HCT116 (cell line): Measurements from ENCODE around the gene DPF3. TPM values are rescaled to one million over a fixed set of nuclear protein-coding genes. Genes with fewer than 3 reads are reported as not detected.

Source experiments
- ATAC-seq: fragments of 200-7000 bp; cut with Tn5 transposase; 2 replicates; pipeline ENCODE4 v1.9.1; 2020; ENCODE audit warnings: mild to moderate bottlenecking, moderate library complexity
- BruUV-seq: library from RNA; stranded (reverse); fragments of 400-500 nt; replicated peaks from 2 replicates; lab custom pipeline; 2021; lab: Mats Ljungman, UMichigan
- CTCF ChIA-PET: fragments of 300-600 bp; sonication (Branson Sonifier 250); formaldehyde crosslinking; loops from one replicate; lab custom pipeline; 2021; ENCODE audit warnings: antibody characterized with exemption; lab: Charles Lee
- POLR2A ChIA-PET: fragments of 300-600, 350-600 bp; sonication (Branson Sonifier 250); formaldehyde crosslinking; loops from one replicate; lab custom pipeline; 2021; ENCODE audit warnings: antibody characterized with exemption; lab: Charles Lee
- RAD21 ChIA-PET, 2 experiments: fragments of 300-600 bp; sonication (Branson Sonifier 250); formaldehyde crosslinking; loops; one replicate each; lab custom pipeline; 2023; ENCODE audit warnings: low total read pairs in 2 of 2; ENCODE audit not compliant: uncharacterized antibody in 2 of 2, unreplicated experiment in 2 of 2, low non-redundant PET in 1 of 2; lab: Charles Lee
- DNase-seq: peaks from one replicate; pipeline ENCODE4 v3.0.0-alpha.2; 2010; ENCODE audit warnings: low read depth, low spot score
- H2AFZ ChIP-seq: fragments of 200-600 bp; shearing (Covaris generic), sonication (generic); 2 replicates; pipeline ENCODE4 v1.6.1; 2017; ENCODE audit warnings: low read depth, mixed run types, mixed read lengths, antibody characterized with exemption, low read length; ENCODE audit not compliant: poor library complexity, severe bottlenecking
- H3K27ac ChIP-seq: 2 replicates; pipeline ENCODE4 v1.5.1; 2012; ENCODE audit warnings: low read depth, low read length
- H3K27me3 ChIP-seq: fragments of 200-600 bp; sonication (generic); 2 replicates; pipeline ENCODE4 v1.6.1; 2016; ENCODE audit warnings: mixed run types, low read length, mixed read lengths; ENCODE audit not compliant: insufficient read depth
- H3K36me3 ChIP-seq, 2 experiments: fragments of 200-500 bp in 1 of 2; fragments of 200-600 bp in 1 of 2; sonication (Bioruptor generic) in 1 of 2; sonication (generic) in 1 of 2; 2 replicates each; pipeline versions ENCODE4 v1.5.1 to v1.6.1; 2014 to 2016; ENCODE audit warnings: low read length in 2 of 2, inconsistent platforms in 1 of 2, mixed read lengths in 1 of 2, mixed run types in 1 of 2; ENCODE audit not compliant: insufficient read depth in 2 of 2, control insufficient read depth in 1 of 2
- H3K4me1 ChIP-seq, 2 experiments: fragments of 200-600 bp in 1 of 2; sonication (generic) in 1 of 2; 2 replicates each; pipeline versions ENCODE4 v1.5.1 to v1.6.1; 2012 to 2017; ENCODE audit warnings: low read length in 2 of 2, inconsistent platforms in 1 of 2, mild to moderate bottlenecking in 1 of 2, mixed read lengths in 1 of 2, mixed run types in 1 of 2, moderate library complexity in 1 of 2; ENCODE audit not compliant: insufficient read depth in 2 of 2, control insufficient read depth in 1 of 2
- H3K4me2 ChIP-seq: fragments of 200-600 bp; sonication (generic); 2 replicates; pipeline ENCODE4 v1.6.1; 2017; ENCODE audit warnings: mixed run types, low read length, mixed read lengths
- H3K4me3 ChIP-seq, 2 experiments: fragments of 200-600 bp in 1 of 2; sonication (generic) in 1 of 2; replicated peaks in 1 of 2; 2 replicates each; pipeline ENCODE4 v1.5.1; 2011 to 2016; ENCODE audit warnings: low read length in 2 of 2, control low read depth in 1 of 2, low read depth in 1 of 2, mild to moderate bottlenecking in 1 of 2, mixed read lengths in 1 of 2, mixed run types in 1 of 2
- H3K79me2 ChIP-seq: fragments of 200-600 bp; sonication (generic); 2 replicates; pipeline ENCODE4 v1.6.1; 2017; ENCODE audit warnings: mild to moderate bottlenecking, mixed run types, low read length, moderate library complexity, mixed read lengths; ENCODE audit not compliant: insufficient read depth
- H3K9ac ChIP-seq: fragments of 200-600 bp; sonication (generic); 2 replicates; pipeline ENCODE4 v1.6.1; 2016; ENCODE audit warnings: low read length, mixed read lengths
- H3K9me2 ChIP-seq: fragments of 200-600 bp; sonication (generic), shearing (Covaris generic); 2 replicates; pipeline ENCODE4 v1.6.1; 2017; ENCODE audit warnings: mixed run types, mild to moderate bottlenecking, moderate library complexity; ENCODE audit not compliant: insufficient read depth
- H3K9me3 ChIP-seq, 2 experiments: fragments of 200-500 bp in 1 of 2; fragments of 200-600 bp in 1 of 2; sonication (Bioruptor generic) in 1 of 2; sonication (generic) in 1 of 2; 2 replicates each; pipeline ENCODE4 v1.6.1; 2014 to 2017; ENCODE audit warnings: low read length in 2 of 2, mixed read lengths in 2 of 2, inconsistent platforms in 1 of 2, low read depth in 1 of 2, mild to moderate bottlenecking in 1 of 2, mixed run types in 1 of 2, moderate library complexity in 1 of 2; ENCODE audit not compliant: control insufficient read depth in 1 of 2, insufficient read depth in 1 of 2
- H4K20me1 ChIP-seq: fragments of 200-600 bp; sonication (generic), shearing (Covaris generic); 2 replicates; pipeline ENCODE4 v1.6.1; 2017; ENCODE audit warnings: mixed run types, mild to moderate bottlenecking, moderate library complexity; ENCODE audit not compliant: insufficient read depth
- CTCF ChIP-seq, 3 experiments: fragments of 200-600 bp in 1 of 3; sonication (generic) in 1 of 3; IDR thresholded peaks in 2 of 3; conservative IDR thresholded peaks in 1 of 3; 2 replicates each; pipeline ENCODE4 v1.5.1; 2012 to 2017; ENCODE audit warnings: low read depth in 2 of 3, low read length in 2 of 3, antibody characterized with exemption in 1 of 3, borderline replicate concordance in 1 of 3, control low read depth in 1 of 3, mild to moderate bottlenecking in 1 of 3, mixed read lengths in 1 of 3, mixed run types in 1 of 3, moderate library complexity in 1 of 3; ENCODE audit not compliant: insufficient read depth in 1 of 3
- SIN3A ChIP-seq: IDR thresholded peaks from 2 replicates; pipeline ENCODE4 v1.6.1; 2012; ENCODE audit warnings: low read depth
- SP1 ChIP-seq: IDR thresholded peaks from 2 replicates; pipeline ENCODE4 v1.6.1; 2012; ENCODE audit warnings: low read depth
- TCF7L2 ChIP-seq: IDR thresholded peaks from 2 replicates; pipeline ENCODE4 v1.7.0; 2011; ENCODE audit warnings: borderline replicate concordance, inconsistent platforms; ENCODE audit not compliant: insufficient read depth, insufficient read length; ENCODE audit errors: extremely low read depth
- ZBTB33 ChIP-seq: IDR thresholded peaks from 2 replicates; pipeline ENCODE4 v1.6.1; 2011; ENCODE audit warnings: mild to moderate bottlenecking, low read length, moderate library complexity; ENCODE audit not compliant: insufficient replicate concordance; ENCODE audit errors: extremely low read depth
- ZNF274 ChIP-seq: fragments of 200-500 bp; sonication (Bioruptor generic); IDR thresholded peaks from 2 replicates; pipeline ENCODE4 v1.6.1; 2014; ENCODE audit warnings: mild to moderate bottlenecking, low read depth, low read length, inconsistent platforms
- intact Hi-C: fragments of 100-400 bp; cut with micrococcal nuclease; formaldehyde crosslinking; loops from 2 replicates; pipeline ENCODE4 v1.10.0; 2022
- total RNA-seq: library from RNA; stranded (reverse); gene quantifications from one replicate; pipeline ENCODE4 v1.2.1, GENCODE V29; 2021; ENCODE audit not compliant: unreplicated experiment
- TF ChIP-seq, protein P1 (sequence below): IDR thresholded peaks from 2 replicates; pipeline ENCODE4 v1.6.1; 2012; ENCODE audit warnings: low read depth

DPF3 gene
- total RNA-seq, 1 experiment from 2014 or later: 0.27 TPM

DNA sequence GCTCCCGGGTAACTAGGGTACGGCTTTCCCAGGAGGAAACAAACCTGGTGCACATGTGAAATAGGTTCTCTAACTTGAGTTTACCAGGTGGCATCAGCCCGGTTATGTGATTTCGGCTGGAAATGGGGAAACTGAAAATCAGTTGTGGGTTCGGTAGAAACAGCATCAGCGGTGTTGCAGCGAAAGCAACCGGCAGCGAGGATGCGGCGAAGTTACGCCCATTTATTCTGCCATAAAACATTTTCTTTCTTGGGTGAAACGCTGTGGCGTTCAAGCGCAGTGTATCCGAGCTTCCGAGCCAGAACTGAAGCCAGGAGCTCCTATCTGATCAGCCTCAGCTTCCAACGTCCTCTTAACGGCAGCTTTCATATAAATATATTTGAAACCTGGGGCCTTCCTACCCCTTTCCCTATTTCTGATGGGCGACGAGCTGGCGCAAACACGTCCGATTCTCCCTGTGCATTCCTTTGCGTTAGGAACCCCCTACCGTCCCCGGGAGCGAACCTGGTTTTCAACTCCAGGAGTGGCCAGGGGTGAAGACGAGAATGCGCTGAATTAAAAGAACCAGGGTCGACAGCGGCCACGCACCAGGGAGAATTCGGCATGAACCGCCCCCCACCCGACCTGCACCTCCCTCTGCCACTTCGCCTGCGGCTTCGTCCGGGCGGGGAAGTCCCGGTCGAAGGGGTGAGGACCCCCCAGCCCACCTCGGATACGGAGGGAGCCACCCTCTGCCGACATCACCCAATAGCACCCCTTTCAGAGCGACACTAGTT lies 1.6 kb downstream of the DPF3 start:
- Histone ChIP-seq H3K27ac (no peak overlapping the region), H3K27me3 (peaks cover 12% of the 10 kb centered on the region; the same call in 1 of the 2 replicates), H3K36me3 (no peaks in the 10 kb centered on the region)
- TF ChIP-seq ZBTB33 (no peak), SIN3A (no peak), SP1 (no peak), TCF7L2 (no peak)
- TF ChIP-seq, all 23 proteins: peak for 0
- Histone ChIP-seq H3K9me2 (no peaks in the 10 kb centered on the region), H3K9ac (no peak overlapping the region), H3K4me3 (peak overlapping the region; percentile 73 to 74), H2AFZ (no peak overlapping the region), H3K79me2 (no peaks in the 10 kb centered on the region), H3K9me3 (no peaks in the 10 kb centered on the region), H4K20me1 (no peaks in the 10 kb centered on the region), H3K4me1 (peaks cover 9 to 23% of the 10 kb centered on the region in 2 experiments; a peak in 2 of 4 replicates), H3K4me2 (peak overlapping the region; percentile 98)
- intact Hi-C loops: no loop called here
- ATAC-seq (no peak), DNase-seq (no peak)
- ChIA-PET CTCF (interaction anchor here (1.8 to 3.0 kb wide), 2 partner anchors 12 to 13 kb away, joined by 5 to 23 read pairs; no protein-coding TSS in a partner anchor), RAD21 (no interaction called here), POLR2A (no interaction called here)
- BruUV-seq: no TSS peak

GRCh38 chr14:72891666-72892102 lies 2.2 kb downstream of the DPF3 start:
- H3K9ac ChIP-seq: no peak overlapping the region
- TF ChIP-seq, protein P1, sequence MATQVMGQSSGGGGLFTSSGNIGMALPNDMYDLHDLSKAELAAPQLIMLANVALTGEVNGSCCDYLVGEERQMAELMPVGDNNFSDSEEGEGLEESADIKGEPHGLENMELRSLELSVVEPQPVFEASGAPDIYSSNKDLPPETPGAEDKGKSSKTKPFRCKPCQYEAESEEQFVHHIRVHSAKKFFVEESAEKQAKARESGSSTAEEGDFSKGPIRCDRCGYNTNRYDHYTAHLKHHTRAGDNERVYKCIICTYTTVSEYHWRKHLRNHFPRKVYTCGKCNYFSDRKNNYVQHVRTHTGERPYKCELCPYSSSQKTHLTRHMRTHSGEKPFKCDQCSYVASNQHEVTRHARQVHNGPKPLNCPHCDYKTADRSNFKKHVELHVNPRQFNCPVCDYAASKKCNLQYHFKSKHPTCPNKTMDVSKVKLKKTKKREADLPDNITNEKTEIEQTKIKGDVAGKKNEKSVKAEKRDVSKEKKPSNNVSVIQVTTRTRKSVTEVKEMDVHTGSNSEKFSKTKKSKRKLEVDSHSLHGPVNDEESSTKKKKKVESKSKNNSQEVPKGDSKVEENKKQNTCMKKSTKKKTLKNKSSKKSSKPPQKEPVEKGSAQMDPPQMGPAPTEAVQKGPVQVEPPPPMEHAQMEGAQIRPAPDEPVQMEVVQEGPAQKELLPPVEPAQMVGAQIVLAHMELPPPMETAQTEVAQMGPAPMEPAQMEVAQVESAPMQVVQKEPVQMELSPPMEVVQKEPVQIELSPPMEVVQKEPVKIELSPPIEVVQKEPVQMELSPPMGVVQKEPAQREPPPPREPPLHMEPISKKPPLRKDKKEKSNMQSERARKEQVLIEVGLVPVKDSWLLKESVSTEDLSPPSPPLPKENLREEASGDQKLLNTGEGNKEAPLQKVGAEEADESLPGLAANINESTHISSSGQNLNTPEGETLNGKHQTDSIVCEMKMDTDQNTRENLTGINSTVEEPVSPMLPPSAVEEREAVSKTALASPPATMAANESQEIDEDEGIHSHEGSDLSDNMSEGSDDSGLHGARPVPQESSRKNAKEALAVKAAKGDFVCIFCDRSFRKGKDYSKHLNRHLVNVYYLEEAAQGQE: no peak
- TF ChIP-seq CTCF (IDR thresholded peaks at IDR 0.05 in 2 of 3, conservative IDR thresholded peaks at IDR 0.05 in 1 of 3; ENCODE audit: borderline replicate concordance in 1 of 3, insufficient read depth in 1 of 3, low read depth in 2 of 3, low read length in 2 of 3) (no peak), ZNF274 (no peak), SIN3A (no peak)
- H3K9me3 ChIP-seq: no peaks in the 10 kb centered on the region
- no peak overlapping the region; a peak in 1 of 4 replicates for H3K4me3 ChIP-seq
- peaks cover 9 to 23% of the 10 kb centered on the region in 2 experiments; a peak in 2 of 4 replicates for H3K4me1 ChIP-seq
- no peaks in the 10 kb centered on the region for H3K79me2 ChIP-seq
- intact Hi-C loops: no loop called here
- no TSS peak for BruUV-seq
- ChIA-PET RAD21 (no interaction called here), POLR2A (no interaction called here), CTCF (interaction anchor here (1.8 kb wide), 1 partner anchor 13 kb away, joined by 5 read pairs; no protein-coding TSS in a partner anchor)
- DNase-seq (no peak), ATAC-seq (no peak)
- no peak overlapping the region for H2AFZ ChIP-seq
- no peak overlapping the region for H3K4me2 ChIP-seq
- no peaks in the 10 kb centered on the region for H3K36me3 ChIP-seq
- H3K27me3 ChIP-seq: peaks cover 12% of the 10 kb centered on the region; the same call in 1 of the 2 replicates
- H3K9me2 ChIP-seq: no peaks in the 10 kb centered on the region
- no peak overlapping the region for H3K27ac ChIP-seq
- no peaks in the 10 kb centered on the region for H4K20me1 ChIP-seq
